ENCODE measurements around the gene CHD1.

CHD1 gene

GRCh38 chr5:98941131-98941883 lies 12.5 kb upstream of the CHD1 start:
- TF ChIP-seq CTCF (conservative IDR thresholded peaks at IDR 0.05; ENCODE audit: low read depth, low read length), result no peak
- no peaks in the 10 kb centered on the region for H3K79me2 ChIP-seq (ENCODE audit: insufficient read depth, low read depth)
- no peaks in the 10 kb centered on the region for H3K4me1 ChIP-seq (ENCODE audit: low read depth, poor library complexity, severe bottlenecking)
- H3K36me3 ChIP-seq (ENCODE audit: insufficient read depth), result no peaks in the 10 kb centered on the region
- H3K9ac ChIP-seq, result no peak overlapping the region
- H4K20me1 ChIP-seq (ENCODE audit: insufficient read depth), result no peaks in the 10 kb centered on the region
- no peak overlapping the region for H3K4me3 ChIP-seq (IDR thresholded peaks at IDR 0.05; ENCODE audit: insufficient read depth, low read depth, low read length)
- no peak overlapping the region for H2AFZ ChIP-seq (ENCODE audit: low read depth)
- no peaks in the 10 kb centered on the region for H3K27me3 ChIP-seq (ENCODE audit: insufficient read depth, low read depth)
- no peak overlapping the region for H3K27ac ChIP-seq
- H3K4me2 ChIP-seq, result no peak overlapping the region

- Histone ChIP-seq H3K4me2 (no peak overlapping the region), H3K4me3 (IDR thresholded peaks at IDR 0.05; ENCODE audit: insufficient read depth, low read depth, low read length) (no peak overlapping the region), H4K20me1 (ENCODE audit: insufficient read depth) (no peaks in the 10 kb centered on the region), H3K9ac (no peak overlapping the region), H3K27ac (no peak overlapping the region), H3K27me3 (ENCODE audit: insufficient read depth, low read depth) (no peaks in the 10 kb centered on the region), H3K36me3 (ENCODE audit: insufficient read depth) (no peaks in the 10 kb centered on the region), H3K4me1 (ENCODE audit: low read depth, poor library complexity, severe bottlenecking) (no peaks in the 10 kb centered on the region), H3K79me2 (ENCODE audit: insufficient read depth, low read depth) (no peaks in the 10 kb centered on the region), H2AFZ (ENCODE audit: low read depth) (no peak overlapping the region)
- TF ChIP-seq CTCF (conservative IDR thresholded peaks at IDR 0.05; ENCODE audit: low read depth, low read length), result no peak
Measured at GRCh38 chr5:98940581-98940980, 11.8 kb upstream of the CHD1 start.

DNA sequence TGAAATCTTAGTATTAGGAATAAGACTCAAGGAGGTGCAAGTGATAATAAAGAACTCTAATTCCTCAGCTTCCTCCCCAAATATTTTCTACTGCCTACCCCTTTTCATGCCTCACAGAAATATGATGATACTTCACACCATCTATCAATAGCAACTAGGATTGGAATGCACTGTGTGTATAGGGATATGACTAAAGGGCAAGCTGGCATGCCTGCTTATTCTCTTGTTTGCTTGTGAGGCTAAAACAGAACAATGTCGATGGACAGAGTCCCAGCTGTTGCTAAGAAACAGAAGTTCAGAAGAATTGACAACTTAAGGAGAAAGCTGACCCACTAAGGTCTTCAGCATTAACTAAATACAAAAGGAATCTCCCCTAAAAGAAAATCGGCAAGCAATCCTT lies 9.7 kb upstream of the CHD1 start:
- Histone ChIP-seq H3K4me3 (IDR thresholded peaks at IDR 0.05; ENCODE audit: insufficient read depth, low read depth, low read length) (no peak overlapping the region), H3K27ac (no peak overlapping the region), H3K79me2 (ENCODE audit: insufficient read depth, low read depth) (no peaks in the 10 kb centered on the region), H3K9ac (no peak overlapping the region), H3K4me2 (no peak overlapping the region), H3K4me1 (ENCODE audit: low read depth, poor library complexity, severe bottlenecking) (no peaks in the 10 kb centered on the region), H3K36me3 (ENCODE audit: insufficient read depth) (no peaks in the 10 kb centered on the region), H4K20me1 (ENCODE audit: insufficient read depth) (no peaks in the 10 kb centered on the region), H2AFZ (ENCODE audit: low read depth) (no peak overlapping the region), H3K27me3 (ENCODE audit: insufficient read depth, low read depth) (no peaks in the 10 kb centered on the region)
- no peak for TF ChIP-seq CTCF (conservative IDR thresholded peaks at IDR 0.05; ENCODE audit: low read depth, low read length)

GRCh38 chr5:98936948-98937715 lies 8.3 kb upstream of the CHD1 start:
- H3K4me3 ChIP-seq (IDR thresholded peaks at IDR 0.05; ENCODE audit: insufficient read depth, low read depth, low read length), result no peak overlapping the region
- no peak overlapping the region for H3K9ac ChIP-seq
- no peak overlapping the region for H2AFZ ChIP-seq (ENCODE audit: low read depth)
- H4K20me1 ChIP-seq (ENCODE audit: insufficient read depth), result no peaks in the 10 kb centered on the region
- no peaks in the 10 kb centered on the region for H3K79me2 ChIP-seq (ENCODE audit: insufficient read depth, low read depth)
- H3K4me2 ChIP-seq, result no peak overlapping the region
- no peaks in the 10 kb centered on the region for H3K36me3 ChIP-seq (ENCODE audit: insufficient read depth)
- H3K27ac ChIP-seq, result no peak overlapping the region
- TF ChIP-seq CTCF (conservative IDR thresholded peaks at IDR 0.05; ENCODE audit: low read depth, low read length), result no peak
- no peaks in the 10 kb centered on the region for H3K4me1 ChIP-seq (ENCODE audit: low read depth, poor library complexity, severe bottlenecking)
- H3K27me3 ChIP-seq (ENCODE audit: insufficient read depth, low read depth), result no peaks in the 10 kb centered on the region
